GM12878 (cell line): Measurements from ENCODE around the gene CTDSP1. TPM values are rescaled to one million over a fixed set of nuclear protein-coding genes. Genes with fewer than 3 reads are reported as not detected.

Source experiments
- ATAC-seq: fragments of 200-7000 bp; cut with Tn5 transposase; 3 replicates; pipeline ENCODE4 v1.9.1; 2020; ENCODE audit warnings: mild to moderate bottlenecking, moderate library complexity
- BruUV-seq: library from RNA; stranded (reverse); fragments of 400-500 nt; replicated peaks from 2 replicates; lab custom pipeline; 2021; lab: Mats Ljungman, UMichigan
- CTCF ChIA-PET: fragments of 300-600 bp; sonication (Branson Sonifier 250); formaldehyde crosslinking; extraction: SDS; loops from one replicate; lab custom pipeline; 2021; ENCODE audit warnings: inconsistent platforms; lab: Yijun Ruan, JAX
- POLR2A ChIA-PET: fragments of 350-600 bp; formaldehyde crosslinking; extraction: SDS; loops from one replicate; lab custom pipeline; 2021; ENCODE audit warnings: inconsistent platforms; lab: Charles Lee
- RAD21 ChIA-PET: fragments of 300-600 bp; sonication (Branson Sonifier 250); formaldehyde crosslinking; loops from one replicate; lab custom pipeline; 2023; ENCODE audit warnings: antibody characterized with exemption; ENCODE audit not compliant: unreplicated experiment; lab: Charles Lee
- SMC1A ChIA-PET: fragments of 300-600 bp; sonication (Branson Sonifier 250); formaldehyde crosslinking; loops from one replicate; lab custom pipeline; 2023; ENCODE audit not compliant: unreplicated experiment, uncharacterized antibody; lab: Charles Lee
- DNase-seq: peaks from one replicate; pipeline ENCODE4 v3.0.0-alpha.2; 2011; ENCODE audit warnings: low read depth, low spot score
- FAIRE-seq: peaks from 3 replicates; lab custom pipeline; 2011; peaks lifted over from hg19 to GRCh38; lab: Jason Lieb, UNC
- H2AFZ ChIP-seq: 2 replicates; pipeline ENCODE4 v1.6.0; 2011; ENCODE audit warnings: low read depth, low read length, control low read depth; ENCODE audit not compliant: control insufficient read depth
- H3K27ac ChIP-seq: 2 replicates; pipeline ENCODE4 v1.5.1; 2011; ENCODE audit warnings: control low read depth; ENCODE audit not compliant: control insufficient read depth, insufficient read depth
- H3K27me3 ChIP-seq, 2 experiments: replicated peaks in 1 of 2; 2 replicates each; pipeline versions ENCODE4 v1.6.0 to v1.6.1; 2011; ENCODE audit warnings: low read length in 1 of 2; ENCODE audit not compliant: control insufficient read depth in 2 of 2, insufficient read depth in 2 of 2
- H3K36me3 ChIP-seq, 2 experiments: 2 replicates each; pipeline ENCODE4 v1.5.1; 2011; ENCODE audit warnings: low read length in 1 of 2; ENCODE audit not compliant: control insufficient read depth in 2 of 2, insufficient read depth in 2 of 2
- H3K4me1 ChIP-seq: 2 replicates; pipeline ENCODE4 v1.6.1; 2011; ENCODE audit warnings: mild to moderate bottlenecking, low read length, moderate library complexity, mixed read lengths; ENCODE audit not compliant: control insufficient read depth, insufficient read depth
- H3K4me2 ChIP-seq: 2 replicates; pipeline ENCODE4 v1.6.0; 2011; ENCODE audit warnings: control low read depth; ENCODE audit not compliant: control insufficient read depth, insufficient read depth
- H3K4me3 ChIP-seq: fragments of 200-600 bp; sonication (generic); 2 replicates; pipeline ENCODE4 v1.5.1; 2016
- H3K79me2 ChIP-seq: 2 replicates; pipeline ENCODE4 v1.6.0; 2011; ENCODE audit warnings: low read length; ENCODE audit not compliant: control insufficient read depth, insufficient read depth
- H3K9ac ChIP-seq: 2 replicates; pipeline ENCODE4 v1.8.0; 2011; ENCODE audit warnings: low read length, control low read depth, mixed read lengths; ENCODE audit not compliant: control insufficient read depth, insufficient read depth
- H3K9me3 ChIP-seq: replicated peaks from 3 replicates; pipeline ENCODE4 v1.5.1; 2011; ENCODE audit warnings: mild to moderate bottlenecking, low read length; ENCODE audit not compliant: control insufficient read depth, insufficient read depth
- H4K20me1 ChIP-seq: 2 replicates; pipeline ENCODE4 v1.6.0; 2011; ENCODE audit not compliant: control insufficient read depth, insufficient read depth
- ASH2L ChIP-seq: fragments of 300-600, 200-600 bp; sonication (generic); IDR thresholded peaks from 2 replicates; pipeline ENCODE4 v1.6.1; 2017; ENCODE audit warnings: low read depth, mild to moderate bottlenecking, borderline replicate concordance
- FOXM1 ChIP-seq: IDR thresholded peaks from 2 replicates; pipeline ENCODE4 v1.6.1; 2012; ENCODE audit warnings: low read depth, mild to moderate bottlenecking, inconsistent platforms, low read length, moderate library complexity
- HCFC1 ChIP-seq: fragments of 150-350 bp; IDR thresholded peaks from 2 replicates; pipeline ENCODE4 v1.6.1; 2014; ENCODE audit warnings: low read length
- IRF5 ChIP-seq: fragments of 450-650 bp; IDR thresholded peaks from 2 replicates; pipeline ENCODE4 v1.6.1; 2017; ENCODE audit warnings: borderline replicate concordance
- MEF2A ChIP-seq: IDR thresholded peaks from 2 replicates; pipeline ENCODE4 v1.6.1; 2011; ENCODE audit warnings: low read depth, mild to moderate bottlenecking, low read length, moderate library complexity; ENCODE audit not compliant: insufficient read depth
- PAX8 ChIP-seq: fragments of 450-650 bp; IDR thresholded peaks from 2 replicates; pipeline ENCODE4 v1.6.1; 2017; ENCODE audit warnings: mild to moderate bottlenecking, moderate library complexity
- TCF12 ChIP-seq: IDR thresholded peaks from 2 replicates; pipeline ENCODE4 v1.6.1; 2011; ENCODE audit warnings: low read depth, mild to moderate bottlenecking, low read length
- ZBED1 ChIP-seq: IDR thresholded peaks from 2 replicates; pipeline ENCODE4 v1.6.1; 2016; ENCODE audit warnings: borderline replicate concordance
- ZNF592 ChIP-seq: fragments of 450-650 bp; IDR thresholded peaks from 2 replicates; pipeline ENCODE4 v1.6.1; 2017; ENCODE audit warnings: mild to moderate bottlenecking, moderate library complexity
- ZSCAN29 ChIP-seq: fragments of 450-650 bp; IDR thresholded peaks from 2 replicates; pipeline ENCODE4 v1.6.1; 2017; ENCODE audit warnings: mild to moderate bottlenecking, moderate library complexity
- WGBS: methylation state at CpG from one replicate; pipeline ENCODE4 v1.1.6; 2016; ENCODE audit warnings: low lambda C conversion rate; ENCODE audit not compliant: insufficient replicate concordance, insufficient coverage; ENCODE audit errors: missing lambda C conversion rate; 5-methylcytosine and 5-hydroxymethylcytosine counted together
- in situ Hi-C: fragments of 300-500 bp; cut with MboI; formaldehyde crosslinking; loops from 9 replicates; pipeline ENCODE4 v1.14.3; 2018; ENCODE audit warnings: mixed read lengths
- intact Hi-C: fragments of 100-400 bp; cut with micrococcal nuclease; formaldehyde crosslinking; loops from one replicate; pipeline ENCODE4 v1.14.2; 2022; ENCODE audit not compliant: unreplicated experiment
- polyA plus RNA-seq, 11 experiments: library from polyadenylated mRNA; depleted of rRNA in 4 of 11; unstranded in 6 of 11; stranded (reverse) in 5 of 11; fragments of >200 nt; fragmentation: Nextera tagmentation in 4 of 11; fragmentation: Illumina TruSeq in 1 of 11; extraction: Ambion mirVana in 4 of 11; extraction: Trizol in 1 of 11; gene quantifications; 1 replicate in 1 of 11; 2 replicates in 10 of 11; pipeline versions ENCODE4 v1.2.1 to v1.2.3, GENCODE V29; 2011 to 2016; ENCODE audit warnings: inconsistent platforms in 2 of 11, missing spikeins in 2 of 11, low read depth in 1 of 11
- total RNA-seq, 4 experiments: library from RNA; depleted of rRNA in 3 of 4; stranded (reverse); fragments of >200 nt in 3 of 4; fragmentation: Illumina TruSeq in 1 of 4; extraction: Trizol in 1 of 4; gene quantifications; 2 replicates each; pipeline versions ENCODE4 v1.2.1 to v1.2.3, GENCODE V29; 2013 to 2021

Gene CTDSP1
- total and polyA plus RNA-seq, 10 of the 15 experiments (the other 5 are each of a cell fraction or from before 2014, with no cell fraction given), result 3.0 to 75.9 (median 34.4) TPM

- FAIRE-seq, result no peak
- Histone ChIP-seq H3K27me3 (no peaks in the 10 kb centered on the region), H2AFZ (no peak overlapping the region), H3K27ac (no peak overlapping the region), H3K79me2 (peaks cover 40% of the 10 kb centered on the region), H3K9me3 (no peaks in the 10 kb centered on the region), H3K36me3 (peaks cover 7 to 10% of the 10 kb centered on the region in 2 experiments; a peak in 3 of 4 replicates), H3K4me1 (peaks cover 30% of the 10 kb centered on the region), H4K20me1 (peaks cover 4% of the 10 kb centered on the region; the same call in 1 of the 2 replicates), H3K4me2 (peak overlapping the region; percentile 11), H3K9ac (no peak overlapping the region), H3K4me3 (no peak overlapping the region)
- DNase-seq, result no peak
- 92% methylated on average over 8 of the region's 8 CpGs for WGBS
- ChIA-PET CTCF (no interaction called here), SMC1A (no interaction called here), RAD21 (interaction anchor here (1.1 kb wide), 1 partner anchor 69 kb away, joined by 3 read pairs; no protein-coding TSS in a partner anchor), POLR2A (no interaction called here)
- intact Hi-C loops, result no loop called here
- ATAC-seq, result no peak
- TF ChIP-seq HCFC1 (no peak), MEF2A (no peak), FOXM1 (no peak), ASH2L (no peak), ZSCAN29 (no peak), TCF12 (no peak), ZBED1 (no peak)
- in situ Hi-C loops, result loop anchor here (10.0 kb wide), 1 partner anchor 442 kb away; no protein-coding TSS in a partner anchor
- no TSS peak for BruUV-seq
Observed at GRCh38 chr2:218402491-218402901, 2.8 kb downstream of the CTDSP1 start.

- ATAC-seq (no peak), FAIRE-seq (no peak), DNase-seq (no peak)
- RAD21 ChIA-PET, result interaction anchor here (1.1 kb wide), 1 partner anchor 68 kb away, joined by 3 read pairs; no protein-coding TSS in a partner anchor
- CTCF ChIA-PET, result no interaction called here
- Histone ChIP-seq H3K4me2 (0 out of 2 replicates have a peak overlapping the region, but pooled peaks have one; percentile 17), H3K36me3 (peaks cover 7 to 10% of the 10 kb centered on the region in 2 experiments; a peak in 3 of 4 replicates), H3K4me1 (peaks cover 32% of the 10 kb centered on the region), H3K9ac (no peak overlapping the region), H3K4me3 (no peak overlapping the region), H4K20me1 (peaks cover 4% of the 10 kb centered on the region; the same call in 1 of the 2 replicates), H2AFZ (no peak overlapping the region), H3K9me3 (no peaks in the 10 kb centered on the region), H3K27me3 (no peaks in the 10 kb centered on the region), H3K79me2 (peaks cover 37% of the 10 kb centered on the region), H3K27ac (no peak overlapping the region)
- no TSS peak for BruUV-seq
- POLR2A ChIA-PET, result no interaction called here
- SMC1A ChIA-PET, result no interaction called here
- intact Hi-C loops, result no loop called here
- WGBS, result 89% methylated on average over 21 of the region's 26 CpGs
- in situ Hi-C loops, result loop anchor here (10.0 kb wide), 1 partner anchor 442 kb away; no protein-coding TSS in a partner anchor
- TF ChIP-seq ZNF592, result no peak
- TF ChIP-seq IRF5, result no peak
- TF ChIP-seq PAX8, result no peak
Observed at GRCh38 chr2:218402911-218403411, 3.3 kb downstream of the CTDSP1 start.
